Stimulated activated CD8-positive, alpha-beta memory T cell treated with anti-CD3 and anti-CD28 coated beads, Interleukin-7, amount 100 ng/mL, for 1 hour (primary cell): ENCODE measurements around the gene ANGPT4.
A peak's percentile ranks its signal among the peaks of the same experiment; 100 is the strongest.
"Not testable (repeated sequence)": the region's sequence is repeated elsewhere in the genome, so short reads cannot be mapped to it uniquely, and the experiment has no call there.

Source experiments
- DNase-seq, 2 donors: peaks; one replicate each; pipeline ENCODE4 v3.0.0-alpha.2; 2020; ENCODE audit warnings: low read depth in 2 of 2

ANGPT4 gene

DNA sequence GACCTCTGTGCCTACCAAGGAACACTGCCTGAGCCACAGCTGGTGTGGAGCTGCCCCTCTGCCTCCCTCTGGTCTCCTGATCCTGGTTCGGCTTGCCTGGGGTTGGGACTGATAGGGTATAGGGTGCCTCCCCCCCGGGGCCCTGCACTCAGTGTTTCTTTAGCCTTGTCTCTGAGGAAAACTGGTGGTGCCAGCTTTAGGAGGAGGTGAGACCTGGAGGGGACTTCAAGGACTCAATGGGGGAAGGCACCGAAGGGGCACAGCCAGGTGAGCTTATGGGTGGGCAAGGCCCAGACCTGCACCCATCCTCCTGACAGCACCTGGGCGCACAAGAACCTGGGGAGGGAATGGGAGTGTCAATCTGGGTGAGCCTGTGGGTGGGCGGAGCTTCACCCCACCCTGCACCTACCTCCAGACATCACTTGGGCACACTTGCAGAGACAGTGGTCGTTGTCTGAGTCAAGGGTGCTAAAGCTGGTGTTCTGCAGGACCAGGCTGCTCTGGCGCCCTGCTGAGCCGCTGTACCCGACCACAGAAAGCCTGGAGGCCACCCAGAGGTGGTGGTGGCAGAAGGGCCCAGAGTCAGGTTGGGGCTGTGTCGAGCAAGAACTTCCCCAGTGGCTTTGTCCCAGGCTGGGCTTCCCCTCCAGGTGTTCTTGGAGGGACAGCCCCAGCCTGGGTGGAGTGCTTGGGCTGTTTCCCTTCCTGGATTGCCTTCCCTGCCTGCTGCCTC, 42.1 kb downstream of the ANGPT4 start:
- no peak for DNase-seq

DNA sequence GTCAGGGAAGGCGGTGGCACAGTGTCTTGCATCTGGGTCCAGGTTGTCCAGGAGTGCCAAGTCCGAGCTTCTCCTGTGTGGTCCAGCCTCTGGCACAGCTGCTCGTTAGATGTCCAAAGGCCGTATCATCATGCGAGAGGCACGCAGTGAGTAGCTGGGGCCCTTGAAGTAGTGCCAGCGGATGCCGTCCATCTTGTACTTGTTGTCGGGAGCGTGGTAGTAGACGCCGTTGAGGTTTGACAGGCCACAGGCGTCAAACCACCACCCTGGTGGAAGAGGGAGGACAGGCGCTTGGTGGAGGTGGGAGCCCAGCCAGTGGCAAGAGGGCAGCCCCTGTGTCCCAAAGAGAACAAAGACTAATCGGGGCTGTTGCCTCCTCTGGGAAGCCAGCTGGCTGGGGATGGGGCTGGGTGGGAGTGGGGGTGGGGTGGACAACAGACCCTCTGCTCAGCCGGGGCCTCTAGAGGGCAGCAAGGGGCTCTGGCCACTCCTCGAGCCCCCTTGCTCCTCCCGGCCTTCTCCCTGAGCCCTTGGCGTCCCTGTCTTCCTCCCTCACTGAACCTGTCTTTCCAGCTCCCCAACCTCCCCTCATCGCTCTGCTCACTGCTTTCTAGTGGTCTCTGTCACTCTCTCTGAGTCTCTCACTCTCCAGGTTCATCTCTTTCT, 43.1 kb downstream of the ANGPT4 start:
- no peak for DNase-seq

DNA sequence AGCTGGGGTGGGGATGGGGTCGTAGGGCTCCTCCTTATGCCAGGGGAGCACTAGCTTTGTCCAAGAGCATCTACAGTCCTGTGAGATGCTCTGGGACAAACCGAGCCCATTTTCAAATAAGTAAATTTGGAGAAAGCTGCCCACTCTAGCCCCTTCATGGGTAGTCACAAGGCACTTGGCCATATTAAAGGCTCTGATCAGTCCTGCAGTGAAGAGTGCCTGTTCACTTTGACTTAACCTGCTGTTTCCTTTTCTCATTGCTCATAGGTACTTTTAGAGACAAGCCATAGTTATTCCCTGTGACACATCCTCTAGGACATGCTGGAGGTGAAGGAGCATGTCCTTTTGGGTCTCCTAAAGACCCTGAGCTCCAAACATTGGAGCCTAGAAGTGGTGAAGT, 44.2 kb downstream of the ANGPT4 start:
- DNase-seq = no peak

DNA sequence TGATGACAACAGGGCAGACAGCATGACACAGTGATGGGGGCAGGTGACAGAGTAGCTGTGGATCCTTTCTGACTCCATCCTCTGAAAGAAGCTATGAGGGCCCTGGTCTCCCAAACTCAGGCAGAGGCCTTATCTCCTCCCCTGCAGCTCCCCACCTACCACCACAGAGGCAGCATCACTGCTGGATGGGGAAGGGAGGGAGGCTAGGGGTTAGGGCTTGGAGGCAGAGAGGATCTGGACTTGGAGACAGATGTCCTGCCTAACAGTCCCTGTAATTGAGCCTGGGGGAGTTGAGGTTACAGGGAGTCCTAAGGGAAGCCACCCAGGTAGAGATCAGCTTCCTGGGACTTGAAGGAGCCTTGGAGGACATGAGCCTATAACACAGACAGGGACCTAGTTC, 44.7 kb downstream of the ANGPT4 start:
- DNase-seq = no peak

DNA sequence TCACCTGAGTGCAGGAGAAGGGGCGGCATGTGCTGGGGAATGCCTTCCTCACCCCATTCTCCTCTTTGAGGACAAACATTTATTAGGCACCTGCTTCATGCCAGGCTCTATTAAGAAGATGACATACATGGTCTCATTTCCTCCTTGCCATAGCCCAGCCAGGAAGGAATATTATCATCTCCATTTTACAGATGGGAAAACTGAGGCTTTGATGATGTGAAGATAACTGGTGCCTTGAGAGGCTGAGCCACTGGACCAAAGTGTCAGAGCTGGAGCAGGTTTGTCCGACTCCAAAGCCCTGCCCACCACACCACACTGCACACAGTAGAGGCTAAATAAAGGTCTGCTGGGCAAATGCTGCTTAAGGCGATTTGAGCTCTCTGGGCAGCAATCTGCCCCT, 45.4 kb downstream of the ANGPT4 start:
- DNase-seq = no peak

DNA sequence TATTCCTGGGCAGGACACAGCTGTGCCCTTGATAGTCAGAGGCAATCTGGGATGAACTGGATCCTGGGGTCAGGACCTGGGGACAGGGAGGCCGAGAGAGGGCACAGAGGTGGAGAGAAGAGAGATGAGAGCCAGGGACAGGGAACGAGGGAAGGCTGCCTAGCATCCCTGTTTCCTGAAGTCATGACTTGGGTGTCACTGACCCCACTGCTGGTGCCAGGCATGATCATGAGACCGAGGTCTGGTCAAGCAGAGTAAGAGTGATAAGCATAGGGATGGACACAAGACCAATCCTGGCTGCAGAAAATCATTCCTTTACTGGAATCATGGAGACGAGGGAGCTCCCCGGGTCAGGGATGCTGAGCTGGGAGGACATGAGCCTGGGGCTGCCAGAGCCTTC, 46.5 kb downstream of the ANGPT4 start:
- no peak for DNase-seq

DNA sequence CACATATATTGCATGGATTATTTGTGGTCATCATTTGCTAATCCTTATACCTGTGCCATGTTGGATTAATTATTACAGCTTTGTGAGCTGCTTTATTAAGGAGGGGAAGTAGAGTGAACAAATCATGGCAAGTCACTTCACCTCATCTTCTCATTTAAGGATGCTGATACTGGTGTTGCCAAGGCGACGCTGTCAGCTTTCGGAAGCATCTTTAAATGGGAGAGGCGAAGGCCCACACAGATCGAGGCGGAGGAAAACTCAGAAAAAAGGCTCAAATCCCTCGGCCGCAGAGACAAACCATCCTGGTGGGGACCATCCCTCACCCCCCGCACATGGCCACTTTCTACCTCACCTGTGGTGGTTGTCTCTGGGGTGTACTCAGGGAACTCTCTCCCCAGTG, 47.9 kb downstream of the ANGPT4 start:
- DNase-seq = no peak

DNA sequence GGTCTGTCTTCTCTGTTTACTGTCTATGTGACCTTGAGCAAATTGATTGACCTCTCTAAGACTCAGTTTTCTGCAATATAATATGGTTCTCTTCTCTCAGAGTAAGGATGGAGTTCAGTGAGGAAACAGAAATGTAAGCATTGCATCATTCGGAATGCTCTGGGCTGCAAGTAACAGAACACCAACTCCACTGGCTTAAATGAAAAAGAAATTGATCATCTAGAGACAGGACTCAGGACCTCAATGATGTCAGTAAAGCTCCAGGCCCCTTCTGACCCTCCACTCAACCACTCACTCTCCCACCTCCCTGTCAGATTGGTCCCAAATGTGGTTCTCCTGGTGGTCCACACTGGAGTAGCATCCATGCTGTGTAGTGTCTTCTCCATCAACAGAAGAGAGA, 50.7 kb downstream of the ANGPT4 start:
- DNase-seq = no peak

DNA sequence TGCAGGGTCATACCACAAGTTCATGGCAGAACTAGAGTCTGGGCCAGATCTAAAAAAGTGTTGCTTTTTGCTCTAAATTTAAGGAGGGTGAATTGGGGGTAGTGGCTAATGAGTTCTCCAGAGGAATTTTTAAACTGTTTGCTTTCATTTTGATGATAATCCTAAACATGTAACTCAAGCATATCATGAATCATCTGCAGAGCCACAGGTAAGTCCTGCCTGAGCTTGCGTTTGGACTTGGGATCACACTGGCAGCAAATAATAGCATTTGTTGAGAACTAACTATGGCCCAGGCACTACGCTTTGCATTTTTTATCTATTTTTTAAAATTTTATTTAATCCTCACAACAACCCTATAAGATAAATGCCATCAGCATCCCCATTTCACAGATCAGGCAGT, 55.2 kb downstream of the ANGPT4 start:
- no peak for DNase-seq

DNA sequence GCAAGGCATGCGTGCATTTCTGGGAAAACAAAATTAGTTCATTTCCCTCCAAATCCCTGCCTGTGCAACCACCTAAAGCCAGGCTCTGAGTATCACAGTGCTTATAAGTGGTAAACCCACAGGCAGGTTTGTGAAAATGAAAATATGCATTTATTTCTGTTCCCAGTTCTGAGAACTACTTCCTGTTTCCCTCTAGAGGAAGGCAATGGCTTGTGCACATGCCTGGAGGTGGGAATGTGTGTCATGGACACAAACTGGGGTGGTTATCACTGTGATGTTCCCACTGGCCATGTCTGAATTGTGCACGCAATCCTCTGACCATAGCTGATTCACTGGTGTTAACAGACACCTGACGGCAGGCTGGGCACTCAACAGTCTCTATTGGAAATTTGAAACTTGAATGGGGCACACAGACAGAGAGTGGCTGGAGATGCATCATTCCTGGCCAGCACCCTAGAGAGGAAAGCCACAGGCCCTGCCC, 56.3 kb downstream of the ANGPT4 start:
- no peak for DNase-seq

DNA sequence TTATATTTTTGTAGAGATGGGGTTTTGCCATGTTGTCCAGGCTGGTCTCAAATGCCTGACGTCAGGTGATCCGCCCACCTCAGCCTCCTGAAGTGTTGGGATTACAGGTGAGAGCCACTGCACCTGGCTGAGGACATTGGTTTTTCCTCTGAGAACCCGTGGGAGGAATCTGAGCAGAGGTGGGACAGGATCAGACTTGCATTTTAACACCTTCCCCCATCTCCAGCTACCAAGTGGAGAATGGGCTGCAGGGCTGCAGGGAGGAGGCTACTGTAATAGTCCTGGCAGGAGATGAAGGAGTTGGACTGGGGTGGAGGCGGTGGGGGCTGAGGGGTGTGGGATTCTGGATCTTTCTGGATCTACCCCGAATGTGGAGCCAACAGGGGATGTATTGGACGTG, 58.1 kb downstream of the ANGPT4 start:
- DNase-seq = no peak

DNA sequence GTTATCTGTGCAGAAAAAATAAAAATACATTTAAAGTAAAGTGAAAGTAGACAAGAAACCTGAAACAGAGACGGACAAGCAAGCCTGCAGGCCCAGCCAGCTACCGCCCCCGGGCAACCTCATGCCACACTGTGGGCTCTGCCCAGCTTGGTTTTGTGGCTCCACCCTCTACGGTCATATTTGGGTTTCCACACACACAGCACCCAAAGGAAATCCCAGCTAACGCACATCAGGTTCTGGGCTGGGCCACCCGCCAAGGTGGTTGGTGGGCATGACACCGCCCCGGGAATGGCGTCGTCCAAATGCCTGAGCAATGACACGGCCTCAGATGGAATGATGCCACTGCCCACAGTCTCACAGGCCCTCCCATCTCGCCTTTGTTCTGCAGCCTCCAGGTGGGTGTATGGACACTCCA, 59.8 kb downstream of the ANGPT4 start:
- no peak for DNase-seq

DNA sequence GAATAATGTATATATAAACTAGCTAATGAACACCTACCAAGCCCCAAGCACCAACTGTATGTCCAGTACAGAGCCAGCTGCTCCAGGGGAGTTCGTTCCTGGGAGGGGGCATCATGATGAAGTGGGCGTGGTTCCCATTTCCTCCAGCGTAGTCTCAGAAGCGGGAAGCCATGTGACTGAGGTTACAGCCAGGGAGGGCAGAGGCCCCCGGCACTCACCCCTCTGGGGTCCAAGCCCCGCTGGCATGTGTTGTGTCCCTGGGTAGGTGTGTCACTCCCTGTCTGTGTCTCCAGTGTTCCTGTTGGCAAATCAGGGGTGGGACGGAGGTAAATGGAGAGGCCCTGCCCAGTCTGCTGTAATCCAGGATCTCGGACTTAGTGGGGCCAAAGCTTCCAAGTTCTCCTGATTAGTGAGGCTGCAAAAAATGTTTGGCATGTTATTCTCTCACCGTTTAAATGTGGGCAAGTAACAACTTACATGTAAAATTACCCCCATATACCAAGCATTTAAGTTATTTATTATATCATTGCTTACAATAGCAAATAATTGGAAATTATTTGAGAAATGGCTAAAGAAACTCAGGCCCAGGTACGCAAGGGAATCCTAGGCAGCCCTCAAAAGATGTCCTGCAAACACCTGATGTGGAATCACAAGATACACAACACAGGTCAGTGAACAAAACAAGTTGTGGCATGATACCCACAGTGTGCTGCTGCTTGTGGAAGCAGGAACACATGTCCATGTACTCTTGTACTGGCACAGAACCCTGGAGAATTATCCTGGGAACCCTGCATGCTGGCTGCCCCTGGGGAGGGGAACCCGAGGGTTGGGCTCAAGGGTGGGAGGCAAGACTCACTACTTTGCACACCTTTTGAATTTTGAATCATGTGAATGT, 60.4 kb downstream of the ANGPT4 start:
- no peak for DNase-seq

DNA sequence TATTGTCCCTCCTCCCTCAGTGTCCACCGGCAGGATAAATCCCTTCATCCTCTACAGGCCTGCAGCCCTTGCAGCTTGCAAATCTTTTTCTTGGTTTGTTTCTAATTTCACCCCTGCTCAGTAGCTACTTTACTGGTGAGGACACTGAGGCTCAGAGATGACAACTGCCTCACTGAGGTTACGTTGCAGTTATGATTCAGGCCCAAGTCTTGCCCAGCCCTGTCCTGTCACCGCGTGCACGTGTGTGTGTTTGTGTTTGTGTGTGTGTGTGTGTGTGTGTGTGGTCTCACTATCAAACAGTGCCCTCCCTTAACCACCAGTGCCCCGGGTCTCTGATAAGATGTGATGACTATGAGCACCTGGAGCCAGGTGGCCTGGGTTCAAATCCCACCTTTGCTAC, 61.5 kb downstream of the ANGPT4 start:
- DNase-seq = no peak

DNA sequence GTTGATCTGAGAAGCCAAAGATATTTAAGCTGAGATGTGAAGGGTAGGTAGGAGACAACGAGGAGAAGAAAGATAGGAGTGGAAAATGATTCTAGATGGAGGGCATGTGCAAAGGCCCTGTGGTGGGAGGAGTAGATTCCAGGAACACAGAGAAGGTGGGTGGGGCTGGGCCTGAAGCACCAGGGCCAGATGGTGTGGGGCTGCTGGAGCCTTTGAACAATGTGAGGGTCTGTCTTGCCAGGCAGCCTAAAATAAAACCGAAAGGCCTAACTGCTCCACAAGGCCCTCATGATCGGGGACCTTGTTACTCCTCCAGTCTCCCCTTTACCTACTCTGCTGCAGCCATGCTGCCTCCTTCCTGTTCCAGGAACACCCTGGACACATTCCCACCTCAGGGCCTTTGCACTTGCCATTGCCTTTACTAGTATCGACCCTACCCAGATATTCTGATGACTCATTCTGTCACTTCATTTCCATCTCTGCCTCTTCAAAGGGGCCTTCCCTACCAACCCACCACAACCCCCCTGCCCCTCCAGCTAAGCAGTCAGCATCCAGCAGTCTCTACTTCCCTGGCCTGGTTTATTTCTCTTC, 62.6 kb downstream of the ANGPT4 start:
- no peak for DNase-seq

DNA sequence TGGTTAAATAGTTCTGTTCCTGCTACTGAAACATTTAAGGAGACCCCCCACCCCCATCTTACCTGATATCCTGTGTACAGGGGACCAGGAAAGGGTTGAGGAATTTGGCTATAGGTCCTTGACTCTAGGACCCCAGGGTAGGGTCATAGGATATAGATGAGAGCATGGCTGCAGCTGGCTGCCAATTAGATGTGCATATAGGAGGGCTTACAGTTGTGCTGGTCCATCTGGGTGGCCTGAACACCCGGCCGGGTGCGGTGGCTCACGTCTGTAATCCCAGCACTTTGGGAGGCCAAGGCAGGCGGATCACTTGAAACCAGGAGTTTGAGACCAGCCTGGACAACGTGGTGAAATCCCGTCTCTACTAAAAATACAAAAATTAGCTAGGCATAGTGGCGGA, 67.4 kb downstream of the ANGPT4 start:
- DNase-seq = not testable (repeated sequence)

DNA sequence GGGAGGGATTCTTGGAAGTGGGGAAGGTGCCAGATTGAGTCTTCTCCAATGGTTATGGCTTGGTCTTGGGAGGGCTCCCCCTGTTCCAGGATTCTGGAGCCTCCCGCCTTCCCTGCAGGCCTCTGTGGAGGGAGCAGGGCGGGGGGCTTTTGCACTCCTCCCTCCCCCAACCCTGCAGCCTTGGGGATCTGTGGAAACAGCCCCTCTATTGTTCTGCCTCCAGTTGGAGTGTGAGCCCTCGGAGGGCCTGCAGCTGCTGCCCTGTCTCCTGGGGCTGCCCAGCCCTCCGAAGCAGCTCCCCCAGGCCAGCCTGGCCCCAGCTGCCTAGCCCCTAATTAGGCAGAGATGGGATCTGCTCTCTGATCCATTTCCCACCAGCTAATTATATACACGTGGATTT, 67.9 kb downstream of the ANGPT4 start:
- no peak for DNase-seq

DNA sequence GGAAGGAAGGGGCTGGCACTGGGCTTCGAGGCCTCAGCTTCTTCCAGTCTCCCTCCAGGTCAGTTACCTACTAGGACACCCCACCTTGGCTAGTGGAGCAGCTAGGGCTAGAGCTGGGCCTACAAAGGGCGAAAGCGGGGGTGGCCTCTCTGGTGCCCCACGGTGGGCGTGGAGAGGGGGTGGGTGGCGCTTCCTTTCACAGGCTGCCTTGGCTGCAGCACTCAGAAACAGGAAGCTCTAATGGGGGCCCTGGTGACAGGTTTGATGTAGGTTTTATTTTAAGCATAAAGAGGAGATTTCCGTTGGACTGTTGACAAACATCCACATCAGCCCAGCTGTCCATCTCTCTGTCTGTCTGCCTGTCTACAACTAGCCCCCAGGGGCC, 69.2 kb downstream of the ANGPT4 start:
- DNase-seq = peak; percentile 20 to 36

DNA sequence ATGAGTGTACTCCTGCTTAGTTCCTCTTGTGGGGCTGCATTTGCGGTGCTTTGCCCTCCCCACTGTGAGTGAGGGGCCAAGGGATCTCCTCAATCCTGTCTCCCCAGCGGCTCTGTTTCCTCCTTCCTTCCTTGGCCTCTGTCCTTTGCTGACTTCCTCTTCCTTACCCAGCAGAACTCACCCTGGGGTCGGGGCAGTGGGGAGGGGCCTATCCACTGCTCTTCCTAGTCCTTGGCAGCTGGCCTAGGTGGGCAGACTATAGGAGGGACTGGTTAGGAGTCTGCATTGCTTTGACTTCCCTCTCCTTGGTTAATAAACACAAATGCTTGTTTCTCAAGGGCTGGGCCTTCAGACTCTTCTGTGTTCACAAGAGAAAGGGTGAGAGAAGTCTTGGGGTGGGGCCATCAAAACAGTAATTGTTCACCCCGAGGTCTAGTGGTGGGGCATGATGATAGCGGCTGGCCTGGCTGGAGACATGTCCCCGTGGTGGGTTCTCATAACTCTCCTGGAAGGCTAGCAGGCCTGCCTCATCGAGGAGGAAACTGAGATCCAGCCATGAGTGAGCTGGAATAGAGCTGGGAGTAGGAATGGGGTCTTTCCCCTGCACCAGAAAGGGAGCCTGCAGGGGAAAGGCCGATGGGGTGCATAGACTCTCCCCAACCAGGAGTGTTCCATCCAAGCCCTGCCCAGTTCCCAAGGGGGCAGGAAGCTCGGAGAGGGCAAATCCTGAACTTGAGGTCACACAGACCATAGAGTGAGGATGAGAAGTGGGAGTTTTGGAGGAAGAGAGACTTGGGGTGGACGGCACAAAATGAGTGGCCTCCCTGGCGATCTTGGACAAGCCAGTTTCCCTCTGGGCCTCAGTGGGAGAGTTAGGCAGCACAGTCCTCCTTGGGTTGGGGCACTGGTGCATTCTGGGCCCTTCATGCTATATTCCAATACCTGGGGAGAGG, 69.9 kb downstream of the ANGPT4 start:
- DNase-seq = no peak

DNA sequence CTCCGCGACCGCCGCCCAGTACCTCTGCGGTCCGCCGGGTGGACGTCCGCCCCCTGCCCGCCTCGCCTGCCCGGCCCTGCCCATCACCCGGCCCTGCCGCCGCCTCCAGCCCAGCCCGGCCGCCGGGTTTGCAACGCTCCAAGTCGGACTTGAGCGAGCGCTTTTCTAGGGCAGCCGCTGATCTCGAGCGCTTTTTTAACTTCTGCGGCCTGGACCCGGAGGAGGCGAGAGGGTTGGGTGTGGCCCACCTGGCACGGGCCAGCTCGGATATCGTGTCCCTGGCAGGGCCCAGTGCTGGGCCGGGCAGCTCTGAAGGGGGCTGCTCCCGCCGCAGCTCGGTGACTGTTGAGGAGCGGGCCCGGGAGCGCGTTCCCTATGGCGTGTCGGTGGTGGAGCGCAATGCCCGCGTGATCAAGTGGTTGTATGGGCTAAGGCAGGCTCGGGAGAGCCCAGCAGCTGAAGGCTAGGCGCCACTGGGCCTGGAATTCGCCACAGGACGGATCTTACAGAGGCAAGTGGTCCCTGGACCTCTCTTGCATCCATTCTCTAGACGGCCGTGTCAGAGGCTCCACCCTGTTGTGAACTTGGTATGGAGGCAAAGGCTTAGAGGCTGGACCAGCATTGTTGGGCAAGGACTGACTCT, 70.8 kb downstream of the ANGPT4 start:
- DNase-seq = no peak
